NCI-H2107 treated with DMSO at 0.1 percent for 48 hours (cell line): ENCODE measurements around the gene CABLES1.
"Not testable (repeated sequence)": the region's sequence is repeated elsewhere in the genome, so short reads cannot be mapped to it uniquely, and the experiment has no call there.

Experiments used
- DNase-seq: peaks from one replicate; lab custom pipeline; 2025; ENCODE audit not compliant: unreplicated experiment; lab: John Stamatoyannopoulos, UW

CABLES1 gene

GRCh38 chr18:23141104-23141999, 6.1 kb downstream of the CABLES1 start:
- DNase-seq, result no peak

DNA sequence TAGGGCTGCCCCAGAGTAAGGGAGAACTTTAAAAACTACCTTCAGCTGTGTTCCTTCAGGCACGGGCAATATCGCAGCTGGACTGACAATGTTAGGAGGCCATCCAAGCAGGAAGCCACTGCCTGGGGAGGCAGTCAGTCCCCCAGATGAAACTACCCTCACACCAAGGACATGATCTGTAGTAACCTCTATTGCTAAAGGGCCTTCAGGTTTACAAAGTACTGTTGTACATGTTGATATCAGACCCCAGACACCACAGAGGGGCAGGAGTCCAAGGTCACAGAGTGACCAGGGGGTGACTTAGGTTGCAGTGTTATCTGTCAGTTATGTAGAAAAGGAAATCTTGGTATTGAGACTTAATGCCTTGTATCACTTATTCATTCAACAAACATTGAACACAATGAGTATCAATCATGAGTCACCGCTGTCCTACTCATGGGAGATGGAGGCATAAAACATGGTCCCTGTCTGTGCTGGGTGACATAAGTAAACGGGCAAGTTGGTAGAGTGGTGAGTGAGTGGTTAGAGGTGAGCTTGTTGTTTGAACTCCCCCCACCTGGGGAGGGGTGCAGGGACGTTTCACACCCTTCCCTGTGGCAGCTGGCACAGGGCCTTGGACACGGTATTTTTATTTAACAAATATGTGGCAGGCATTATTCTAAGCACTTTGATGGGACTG, 7.1 kb downstream of the CABLES1 start:
- no peak for DNase-seq

GRCh38 chr18:23143016-23143814, 7.9 kb downstream of the CABLES1 start:
- DNase-seq, result no peak

- DNase-seq, result no peak
Measured at GRCh38 chr18:23143815-23144261, 8.6 kb downstream of the CABLES1 start.

DNA sequence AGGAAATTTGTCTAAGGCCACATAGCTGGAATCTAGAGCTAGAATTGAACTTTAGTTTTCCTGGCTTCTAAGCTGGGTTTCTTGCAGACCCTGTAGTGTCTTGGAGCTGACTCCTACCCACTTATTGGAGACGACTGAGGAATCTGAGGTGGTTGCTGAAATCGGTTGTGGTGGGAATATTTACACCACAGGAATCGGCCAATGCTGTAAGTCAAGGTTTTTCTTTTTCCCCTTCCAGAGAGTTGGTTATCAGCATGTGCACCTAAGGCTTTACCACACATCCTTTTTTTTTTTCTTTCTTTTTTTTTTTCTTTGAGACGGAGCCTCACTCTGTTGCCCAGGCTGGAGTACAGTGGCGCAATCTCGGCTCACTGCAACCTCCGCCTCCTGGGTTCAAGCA, 9.4 kb downstream of the CABLES1 start:
- DNase-seq, result no peak

DNA sequence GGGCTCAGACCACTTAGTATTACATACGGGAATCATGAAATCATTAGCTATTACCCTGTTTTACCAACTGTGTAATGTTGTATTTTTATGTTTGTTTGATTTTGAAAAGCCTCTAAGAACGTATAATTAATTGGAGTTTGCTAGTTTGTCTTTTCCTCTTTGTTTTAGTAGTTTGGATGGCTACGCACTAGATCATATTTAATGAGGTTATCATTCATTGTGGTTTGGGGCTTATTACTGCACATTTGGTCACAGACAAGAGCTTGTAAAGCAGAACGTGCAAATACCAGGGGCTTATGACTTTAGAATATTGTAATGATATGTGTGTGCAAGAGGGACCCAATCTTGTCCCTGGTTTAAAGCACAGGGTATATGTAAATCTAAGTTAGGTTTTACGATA, 10.3 kb downstream of the CABLES1 start:
- no peak for DNase-seq

DNA sequence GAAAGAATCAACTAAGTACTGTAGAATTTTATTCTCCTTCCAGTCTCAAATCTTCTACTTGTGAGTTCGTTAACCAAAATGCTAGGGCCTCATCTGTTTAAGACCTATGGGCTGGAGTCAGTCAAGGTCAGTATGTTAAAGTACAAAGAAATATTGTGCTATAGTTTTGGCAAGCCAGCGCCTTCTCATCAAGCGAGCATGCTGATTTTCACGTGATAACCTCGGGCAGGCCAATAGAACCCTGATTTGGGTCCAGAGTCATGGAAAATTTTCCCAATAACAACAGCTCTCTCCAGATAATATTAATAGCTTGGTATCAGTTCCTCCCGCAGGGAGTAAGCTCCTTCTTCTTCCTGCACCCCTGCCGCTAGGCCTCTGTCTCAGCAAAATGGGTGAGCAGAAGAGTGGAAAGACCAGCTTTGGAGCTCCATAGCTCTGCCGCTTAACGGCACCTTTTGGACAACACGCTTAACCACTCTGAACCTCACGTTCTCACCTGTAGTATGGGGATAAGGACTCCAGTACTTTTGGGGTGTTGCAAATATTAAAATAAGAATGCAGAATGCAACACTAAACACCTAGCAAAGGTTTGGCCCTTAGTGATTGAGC, 11.7 kb downstream of the CABLES1 start:
- no peak for DNase-seq

- DNase-seq, result no peak
Measured at GRCh38 chr18:23148382-23148781, 13.1 kb downstream of the CABLES1 start.

DNA sequence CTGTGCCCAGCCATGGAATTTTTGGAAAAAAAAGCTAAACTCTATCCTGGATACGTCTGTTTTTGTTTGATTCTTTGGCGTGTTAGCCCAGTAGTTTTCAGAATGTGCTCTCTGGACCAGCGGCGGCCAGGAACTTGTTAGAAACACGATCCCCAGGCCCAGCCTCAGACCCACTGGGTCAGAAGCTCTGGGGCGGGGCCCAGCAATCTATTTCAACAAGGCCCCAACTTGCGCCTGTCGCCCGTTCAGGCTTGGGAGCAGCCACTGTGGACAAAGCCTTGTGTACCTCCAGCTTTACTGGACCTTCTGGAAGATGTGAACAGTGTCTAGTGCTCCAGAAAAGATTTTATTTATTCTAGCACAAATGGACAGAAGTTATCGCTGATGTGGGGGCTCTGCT, 14.3 kb downstream of the CABLES1 start:
- no peak for DNase-seq

- no peak for DNase-seq
Measured at GRCh38 chr18:23151414-23152099, 16.3 kb downstream of the CABLES1 start.

- no peak for DNase-seq
Measured at GRCh38 chr18:23154030-23154429, 18.7 kb downstream of the CABLES1 start.

GRCh38 chr18:23154823-23155500, 19.7 kb downstream of the CABLES1 start:
- DNase-seq, result no peak

DNA sequence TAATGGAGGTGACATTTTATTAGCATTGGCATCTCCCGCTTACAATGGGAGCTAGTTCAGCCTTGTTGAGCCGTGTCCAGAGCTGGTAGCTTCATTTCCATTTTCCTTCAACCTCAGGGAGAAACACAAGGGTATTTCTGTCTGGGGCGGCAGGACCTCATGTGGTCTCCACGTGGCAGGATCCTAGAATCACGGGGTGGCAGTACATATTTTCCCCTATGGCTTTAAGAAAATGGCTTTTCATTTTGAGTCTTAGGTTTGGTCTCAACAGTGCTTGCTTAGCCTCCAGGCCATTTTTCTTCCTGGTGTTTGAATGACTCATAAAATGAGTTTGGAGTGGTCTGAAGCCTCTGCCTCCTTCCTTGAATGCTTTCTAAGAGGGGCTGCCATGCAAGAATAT, 20.3 kb downstream of the CABLES1 start:
- no peak for DNase-seq

DNA sequence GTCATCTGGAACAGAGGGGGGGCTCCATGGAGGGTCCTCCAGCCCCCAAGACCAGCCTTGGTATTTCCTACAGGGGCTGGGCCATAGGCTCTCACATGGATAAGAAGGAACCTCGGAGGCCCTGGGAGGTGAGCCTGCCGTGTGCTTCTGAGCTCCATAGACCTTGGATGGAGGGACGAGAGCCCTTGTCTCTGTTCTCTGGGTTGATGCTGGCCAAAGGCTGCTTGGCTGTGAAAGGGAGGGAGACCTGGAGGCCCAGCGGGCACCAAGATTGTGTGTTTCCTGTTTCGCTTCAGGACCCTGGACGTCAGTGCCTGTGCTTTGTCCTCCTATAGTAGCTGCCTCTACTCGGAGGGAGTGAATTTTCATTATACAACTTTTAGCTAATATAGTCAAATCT, 20.8 kb downstream of the CABLES1 start:
- no peak for DNase-seq

DNA sequence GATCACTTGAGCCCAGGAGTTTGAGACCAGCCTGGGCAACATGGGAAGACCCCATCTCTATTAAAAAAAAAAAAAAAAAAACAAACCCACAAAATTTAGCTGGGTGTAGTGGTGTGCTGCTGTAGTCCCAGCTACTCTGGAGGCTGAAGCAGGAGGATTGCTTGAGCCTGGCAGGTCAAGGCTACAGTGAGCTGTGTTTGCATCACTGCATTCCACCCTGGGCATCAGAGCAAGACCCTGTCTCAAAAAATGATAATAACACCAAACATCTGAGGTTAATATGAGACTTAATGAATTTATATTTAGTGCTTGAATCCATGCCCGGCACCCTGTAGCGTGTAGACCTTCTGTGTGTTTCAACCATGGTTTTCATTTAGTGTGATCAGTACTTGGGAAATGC, 22.8 kb downstream of the CABLES1 start:
- no peak for DNase-seq

DNA sequence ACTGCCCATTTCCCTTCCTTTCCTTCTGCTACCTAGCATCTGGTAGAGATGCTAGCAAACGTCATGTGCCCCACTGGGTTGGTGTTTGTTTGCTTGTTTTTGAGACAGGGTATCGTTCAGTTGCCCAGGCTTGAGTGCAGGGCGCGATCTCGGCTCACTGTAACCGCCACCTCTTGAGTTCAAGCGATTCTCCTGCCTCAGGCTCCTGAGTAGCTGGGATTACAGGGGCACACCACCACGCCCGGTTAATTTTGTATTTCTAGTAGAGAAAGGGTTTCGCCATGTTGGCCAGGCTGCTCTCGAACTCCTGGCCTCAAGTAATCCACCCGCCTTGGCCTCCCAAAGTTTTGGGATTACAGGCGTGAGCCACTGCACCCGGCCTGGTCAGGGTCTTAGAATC, 23.6 kb downstream of the CABLES1 start:
- DNase-seq, result not testable (repeated sequence)

DNA sequence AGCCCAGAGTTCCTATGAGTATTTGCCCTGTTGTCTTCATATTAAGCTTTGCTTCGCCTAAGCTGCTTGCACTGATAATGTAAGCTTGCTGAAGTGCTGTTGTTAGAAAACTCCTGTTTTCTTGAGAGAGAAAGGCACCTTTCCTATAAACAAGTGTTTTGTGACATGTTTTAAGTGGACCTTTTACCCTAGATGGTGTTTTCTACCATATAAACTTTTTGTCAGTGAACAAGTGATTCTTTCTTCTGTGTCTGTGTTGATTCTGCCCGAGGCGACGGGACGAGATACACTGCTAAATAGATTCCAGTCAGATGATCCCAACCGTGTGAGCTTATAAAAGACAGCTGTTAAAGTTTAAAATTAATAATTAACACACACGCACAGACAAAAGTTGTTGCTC, 24.1 kb downstream of the CABLES1 start:
- no peak for DNase-seq

- no peak for DNase-seq
Measured at GRCh38 chr18:23162473-23162872, 27.2 kb downstream of the CABLES1 start.

- DNase-seq, result no peak
Measured at GRCh38 chr18:23163786-23164533, 28.7 kb downstream of the CABLES1 start.
